Heart right ventricle (tissue), 16 donors: ENCODE measurements around the gene FGG. TPM values are rescaled to one million over a fixed set of nuclear protein-coding genes. Genes with fewer than 3 reads are reported as not detected.

ENCODE experiments used
- ATAC-seq, 8 donors: fragments of 200-7000 bp; cut with Tn5 transposase; one replicate each; pipeline ENCODE4 v1.9.1; 2020; ENCODE audit warnings: mild to moderate bottlenecking in 8 of 8, moderate library complexity in 8 of 8, moderate number of reproducible peaks in 1 of 8
- DNase-seq, 2 donors: peaks; one replicate each; pipeline ENCODE4 v3.0.0-alpha.2; 2020
- H3K27ac ChIP-seq, 10 donors: fragments of 200-600 bp; sonication (generic) in 2 of 10; one replicate each; pipeline versions ENCODE4 v1.5.0 to v1.8.0; 2020 to 2022; ENCODE audit warnings: mild to moderate bottlenecking in 3 of 10
- H3K27me3 ChIP-seq, 7 donors: fragments of 200-600 bp; one replicate each; pipeline ENCODE4 v1.8.0; 2021 to 2022; ENCODE audit warnings: mild to moderate bottlenecking in 2 of 7
- H3K36me3 ChIP-seq, 9 donors: fragments of 200-600 bp; sonication (generic) in 1 of 9; one replicate each; pipeline versions ENCODE4 v1.5.0 to v1.8.0; 2020 to 2022; ENCODE audit warnings: mild to moderate bottlenecking in 2 of 9
- H3K4me1 ChIP-seq, 9 donors: fragments of 200-600 bp; sonication (generic) in 1 of 9; one replicate each; pipeline versions ENCODE4 v1.5.0 to v1.8.0; 2020 to 2022; ENCODE audit warnings: mild to moderate bottlenecking in 4 of 9
- H3K4me3 ChIP-seq, 10 donors: fragments of 200-600 bp; sonication (generic) in 2 of 10; one replicate each; pipeline versions ENCODE4 v1.5.0 to v1.8.0; 2020 to 2022; ENCODE audit warnings: mild to moderate bottlenecking in 7 of 10, moderate library complexity in 2 of 10
- H3K9me3 ChIP-seq, 11 donors: fragments of 200-600 bp in 10 of 11; sonication (generic) in 2 of 11; one replicate each; pipeline versions ENCODE4 v1.5.0 to v1.8.0; 2013 to 2022; ENCODE audit warnings: mild to moderate bottlenecking in 2 of 11, control low read depth in 1 of 11, moderate library complexity in 1 of 11
- WGBS, 2 donors: extraction: QIAGEN DNeasy Blood & Tissue Kit; methylation state at CpG; one replicate each; pipeline ENCODE4 v1.1.7; 2013; ENCODE audit warnings: inconsistent platforms in 1 of 2; 5-methylcytosine and 5-hydroxymethylcytosine counted together
- intact Hi-C, 10 donors: fragments of 100-400 bp; cut with DNase I; formaldehyde crosslinking; loops; one replicate each; pipeline versions ENCODE4 v1.11.1 to v1.14.2; 2022
- polyA plus RNA-seq, 2 donors: library from polyadenylated mRNA; stranded (reverse); fragments of 200-250 nt; gene quantifications; one replicate each; pipeline ENCODE4 v1.2.3, GENCODE V29; 2013
- total RNA-seq, 10 donors: library from RNA; stranded (reverse); fragmentation: NEBNext Ultra II Directional in 3 of 10; extraction: Animal tissue kit (Norgen Biotek cat#: 25700) in 3 of 10; gene quantifications; one replicate each; pipeline versions ENCODE4 v1.2.1 to v1.2.4, GENCODE V29; 2021 to 2023
- TF ChIP-seq, protein P1 (sequence below), 9 donors: fragments of 200-600 bp; sonication (generic) in 2 of 9; IDR thresholded peaks; one replicate each; pipeline versions ENCODE4 v1.5.0 to v1.8.0; 2021 to 2022; ENCODE audit warnings: antibody characterized with exemption in 9 of 9, mild to moderate bottlenecking in 5 of 9, moderate library complexity in 1 of 9
- donor health status: Arrhythmogenic right ventricular cardiomyopathy.
- donor health status: ischemic (EF 13 %, LVEDD 7.1; RV severe dilation, severe dysfunction).
- donor health status: healthy with polysubstance abuse.
- donor health status: DM: no; HTN: yes; CAD: no.
- donor health status: DM: no; HTN: no; CAD: no.
- donor health status: ischemic (EF 25% LVEDD 6.9; RV normal size, moderate dysfunction).
- donor health status: ischemic (EF 25% LVEDD 5.7; RV mildly dilated, moderate dysfunction).
- donor health status: healthy.
- donor health status: DM: yes; HTN: yes; CAD: no.
- donor health status: Ischemic cardiomyopathy.
- donor health status: ischemic (EF 35%, LVEDD 5.7; RV mildly dilated, moderate dysfunction).
- donor health status: nonischemic (EF 11% LVEDD 7.7; RV severe dilation, severe dysfunction).
- donor health status: DM: yes; HTN: yes; CAD: no.
- donor health status: PGD.
- donor health status: ischemic (EF 29% LVEDD 5.4; RV normal size, mild dysfunction).
- donor health status: nonischemic (EF 23%, LVEDD 6.1; RV moderate dilation, normal function).

FGG gene
- total and polyA plus RNA-seq, 12 donors, result 0.71 TPM; not detected in 11

DNA sequence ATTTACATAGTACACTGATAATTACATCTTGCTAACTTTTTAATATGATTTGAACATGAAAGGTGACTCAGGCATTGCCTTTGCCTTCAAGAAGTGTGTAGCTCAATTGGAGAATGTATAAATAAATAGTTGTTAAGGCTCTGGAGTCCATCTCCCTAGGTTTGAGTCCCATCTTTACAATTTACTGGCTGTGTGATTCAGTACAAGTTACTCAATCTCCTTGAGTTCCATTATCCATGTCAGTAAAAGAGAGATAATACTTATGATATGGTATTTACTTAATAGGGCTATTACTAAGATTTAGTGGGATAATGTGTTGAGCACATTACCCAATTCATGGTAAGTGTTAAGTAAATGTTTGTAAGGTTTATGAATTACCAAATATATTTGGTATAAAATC, 1.9 kb upstream of the FGG start:
- Histone ChIP-seq H3K9me3 (no peaks in the 10 kb centered on the region), H3K27me3 (peaks cover 0 to 11% (median 0%) of the 10 kb centered on the region in 7 donors), H3K27ac (no peak overlapping the region), H3K4me1 (peaks cover 0 to 5% (median 0%) of the 10 kb centered on the region in 9 donors), H3K36me3 (no peaks in the 10 kb centered on the region), H3K4me3 (no peak overlapping the region)
- intact Hi-C loops, result loop anchor here in 1 of 10 donors (10.0 kb wide), 1 partner anchor 60 kb away; the partner anchor contains the start of gene PLRG1
- TF ChIP-seq, protein P1, sequence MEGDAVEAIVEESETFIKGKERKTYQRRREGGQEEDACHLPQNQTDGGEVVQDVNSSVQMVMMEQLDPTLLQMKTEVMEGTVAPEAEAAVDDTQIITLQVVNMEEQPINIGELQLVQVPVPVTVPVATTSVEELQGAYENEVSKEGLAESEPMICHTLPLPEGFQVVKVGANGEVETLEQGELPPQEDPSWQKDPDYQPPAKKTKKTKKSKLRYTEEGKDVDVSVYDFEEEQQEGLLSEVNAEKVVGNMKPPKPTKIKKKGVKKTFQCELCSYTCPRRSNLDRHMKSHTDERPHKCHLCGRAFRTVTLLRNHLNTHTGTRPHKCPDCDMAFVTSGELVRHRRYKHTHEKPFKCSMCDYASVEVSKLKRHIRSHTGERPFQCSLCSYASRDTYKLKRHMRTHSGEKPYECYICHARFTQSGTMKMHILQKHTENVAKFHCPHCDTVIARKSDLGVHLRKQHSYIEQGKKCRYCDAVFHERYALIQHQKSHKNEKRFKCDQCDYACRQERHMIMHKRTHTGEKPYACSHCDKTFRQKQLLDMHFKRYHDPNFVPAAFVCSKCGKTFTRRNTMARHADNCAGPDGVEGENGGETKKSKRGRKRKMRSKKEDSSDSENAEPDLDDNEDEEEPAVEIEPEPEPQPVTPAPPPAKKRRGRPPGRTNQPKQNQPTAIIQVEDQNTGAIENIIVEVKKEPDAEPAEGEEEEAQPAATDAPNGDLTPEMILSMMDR (IDR thresholded peaks at IDR 0.05), result no peak
- DNase-seq (no peak), ATAC-seq (no peak)

DNA sequence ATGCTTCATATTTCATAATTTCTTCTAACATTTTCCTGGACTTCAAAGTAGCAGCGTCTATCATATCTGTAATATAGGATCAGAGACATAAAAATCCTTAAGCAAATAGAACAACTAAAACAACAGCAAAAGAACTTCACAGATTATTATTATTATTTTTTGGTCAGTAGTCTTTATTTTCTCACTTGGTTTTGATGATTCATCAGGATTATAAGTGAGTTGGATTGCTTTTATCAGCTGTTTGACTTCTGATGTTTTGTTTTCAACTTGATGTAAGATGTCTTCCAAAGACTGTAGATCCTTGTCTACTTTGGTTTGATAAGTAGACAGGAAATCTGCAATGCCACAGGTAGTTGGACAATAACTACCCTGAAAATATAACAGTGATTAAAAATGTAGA, 623 bp downstream of the FGG start:
- no peak for DNase-seq
- Histone ChIP-seq H3K27ac (no peak overlapping the region), H3K27me3 (peaks cover 0 to 20% (median 0%) of the 10 kb centered on the region in 7 donors), H3K9me3 (no peaks in the 10 kb centered on the region), H3K36me3 (no peaks in the 10 kb centered on the region), H3K4me3 (no peak overlapping the region), H3K4me1 (peaks cover 0 to 4% (median 0%) of the 10 kb centered on the region in 9 donors)
- TF ChIP-seq, protein P1 (IDR thresholded peaks at IDR 0.05), result no peak
- ATAC-seq, result no peak
- intact Hi-C loops, result loop anchor here in 1 of 10 donors (10.0 kb wide), 1 partner anchor 57 kb away; the partner anchor contains the start of gene PLRG1
- 84 to 88% methylated on average over 1 of the region's 1 CpG for WGBS, 2 donors

DNA sequence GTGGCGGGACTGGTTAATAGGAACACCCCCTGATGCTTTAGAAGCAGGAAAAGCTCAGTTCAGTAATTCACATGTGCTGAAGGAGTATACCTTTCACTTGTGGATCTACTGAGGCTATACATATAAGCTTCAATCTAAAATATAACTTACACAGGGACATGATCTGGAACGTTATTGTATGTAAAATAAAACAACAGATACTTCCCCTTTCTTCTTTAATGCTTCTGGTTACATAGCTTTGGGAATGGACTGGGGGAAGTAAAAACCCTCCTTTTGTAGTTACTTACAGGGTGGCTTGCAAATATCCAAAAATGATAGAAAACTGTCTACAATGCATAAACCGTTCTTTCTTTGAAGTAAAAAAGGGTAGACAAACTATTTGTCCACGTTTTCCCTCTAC, 1.9 kb downstream of the FGG start:
- H3K36me3 ChIP-seq, result no peaks in the 10 kb centered on the region
- H3K9me3 ChIP-seq, result no peaks in the 10 kb centered on the region
- H3K4me1 ChIP-seq, result no peaks in the 10 kb centered on the region
- intact Hi-C loops, result loop anchor here in 1 of 10 donors (10.0 kb wide), 1 partner anchor 56 kb away; the partner anchor contains the start of gene PLRG1
- no peak for ATAC-seq
- peaks cover 0 to 20% (median 0%) of the 10 kb centered on the region in 7 donors for H3K27me3 ChIP-seq
- WGBS, 2 donors, result 49 to 53% methylated on average over 4 of the region's 4 CpGs
- H3K4me3 ChIP-seq, result no peak overlapping the region
- no peak overlapping the region for H3K27ac ChIP-seq
- DNase-seq, result no peak
- TF ChIP-seq, protein P1 (IDR thresholded peaks at IDR 0.05), result no peak

DNA sequence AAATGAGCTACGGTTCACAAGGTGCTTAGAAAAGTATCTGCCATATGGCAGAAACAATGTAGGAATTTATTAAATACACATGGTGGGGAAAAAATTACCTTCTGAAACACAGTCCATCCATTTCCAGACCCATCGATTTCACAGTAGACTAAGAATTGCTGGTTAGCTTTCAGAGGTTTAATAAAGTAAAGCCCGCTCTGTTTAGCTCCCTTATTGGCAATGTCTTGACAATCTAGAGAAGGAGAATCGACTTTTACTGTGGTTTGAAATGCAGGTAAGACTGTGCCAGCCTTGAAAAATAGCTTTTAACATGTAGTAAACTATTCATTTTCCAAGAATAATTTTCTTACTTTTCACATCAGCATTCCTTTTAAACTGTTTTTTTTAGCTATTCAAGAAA, 2.9 kb downstream of the FGG start:
- DNase-seq (no peak), ATAC-seq (no peak)
- Histone ChIP-seq H3K9me3 (no peaks in the 10 kb centered on the region), H3K36me3 (no peaks in the 10 kb centered on the region), H3K27me3 (peaks cover 0 to 20% (median 0%) of the 10 kb centered on the region in 7 donors), H3K4me1 (no peaks in the 10 kb centered on the region), H3K27ac (no peak overlapping the region), H3K4me3 (no peak overlapping the region)
- TF ChIP-seq, protein P1 (IDR thresholded peaks at IDR 0.05), result no peak
- 78 to 80% methylated on average over 4 of the region's 4 CpGs for WGBS, 2 donors
- intact Hi-C loops, result no loop called here
